Measurements from ENCODE around the gene UBAC1. TPM values are rescaled to one million over a fixed set of nuclear protein-coding genes. Genes with fewer than 3 reads are reported as not detected.

UBAC1 gene
- total and polyA plus RNA-seq, 4 donors = 16.2 to 115 (median 16.4) TPM

DNA sequence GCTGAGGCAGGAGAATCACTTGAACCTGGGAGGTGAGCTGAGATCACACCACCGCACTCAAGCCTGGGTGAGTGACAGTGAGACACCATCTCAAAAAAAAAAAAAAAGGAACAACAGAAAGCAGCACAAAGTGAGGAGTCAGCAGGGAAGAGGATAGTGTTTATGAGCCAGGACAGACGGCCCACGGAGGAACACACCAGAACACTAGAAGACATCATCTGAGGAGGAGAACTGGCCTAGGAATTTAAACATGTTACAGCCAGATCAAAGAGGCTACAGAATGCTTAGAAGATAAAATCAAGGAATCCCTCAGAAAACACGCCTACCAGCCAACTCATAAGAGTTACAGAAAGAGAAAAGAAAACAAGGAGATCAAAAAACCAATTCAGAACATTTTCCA lies 12.2 kb downstream of the UBAC1 start (continued):
- TF ChIP-seq SP1 (IDR thresholded peaks at IDR 0.05) = no peak

DNA sequence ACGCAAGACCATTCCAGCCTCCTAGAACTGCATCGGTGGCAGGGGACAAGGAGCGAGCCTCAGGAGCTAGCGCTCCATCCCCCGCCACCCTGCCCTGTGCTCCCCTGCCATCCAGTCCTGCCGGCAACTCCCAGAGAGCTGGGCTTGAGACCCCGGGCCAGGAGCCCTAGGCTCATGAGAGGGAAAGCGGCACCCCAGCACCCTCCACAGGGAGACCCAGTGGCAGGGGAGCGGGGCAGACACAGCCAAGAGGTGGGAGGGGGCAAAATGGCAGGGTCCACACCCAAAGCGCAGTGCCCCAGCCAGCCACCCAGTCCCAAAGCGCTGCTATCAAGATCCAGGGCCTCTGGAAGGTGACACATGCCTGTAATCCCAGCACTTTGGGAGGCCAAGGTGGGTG lies 12.7 kb downstream of the UBAC1 start:
- Histone ChIP-seq H3K4me1 (ENCODE audit: control insufficient read depth in 4 of 4, insufficient read depth in 4 of 4, low read length in 3 of 4) (peaks cover 0 to 5% (median 3%) of the 10 kb centered on the region in 4 donors), H3K27me3 (ENCODE audit: control insufficient read depth in 4 of 4, insufficient read depth in 4 of 4, low read length in 3 of 4) (no peaks in the 10 kb centered on the region), H3K9ac (ENCODE audit: low read depth in 1 of 2, low read length in 2 of 2) (no peak overlapping the region), H3K27ac (ENCODE audit: low read depth in 1 of 2, low read length in 2 of 2) (no peak overlapping the region), H3K4me3 (ENCODE audit: low read depth in 1 of 3, low read length in 3 of 3) (no peak overlapping the region), H3K9me3 (ENCODE audit: control insufficient read depth in 4 of 4, low read length in 3 of 4) (no peaks in the 10 kb centered on the region), H3K36me3 (ENCODE audit: control insufficient read depth in 4 of 4, insufficient read depth in 3 of 4, low read depth in 1 of 4, low read length in 3 of 4) (peaks cover 11 to 54% (median 36%) of the 10 kb centered on the region in 4 donors)
- DNase-seq (ENCODE audit: low spot score) = no peak
- WGBS = 93% methylated on average over 11 of the region's 11 CpGs
- TF ChIP-seq, protein P1, sequence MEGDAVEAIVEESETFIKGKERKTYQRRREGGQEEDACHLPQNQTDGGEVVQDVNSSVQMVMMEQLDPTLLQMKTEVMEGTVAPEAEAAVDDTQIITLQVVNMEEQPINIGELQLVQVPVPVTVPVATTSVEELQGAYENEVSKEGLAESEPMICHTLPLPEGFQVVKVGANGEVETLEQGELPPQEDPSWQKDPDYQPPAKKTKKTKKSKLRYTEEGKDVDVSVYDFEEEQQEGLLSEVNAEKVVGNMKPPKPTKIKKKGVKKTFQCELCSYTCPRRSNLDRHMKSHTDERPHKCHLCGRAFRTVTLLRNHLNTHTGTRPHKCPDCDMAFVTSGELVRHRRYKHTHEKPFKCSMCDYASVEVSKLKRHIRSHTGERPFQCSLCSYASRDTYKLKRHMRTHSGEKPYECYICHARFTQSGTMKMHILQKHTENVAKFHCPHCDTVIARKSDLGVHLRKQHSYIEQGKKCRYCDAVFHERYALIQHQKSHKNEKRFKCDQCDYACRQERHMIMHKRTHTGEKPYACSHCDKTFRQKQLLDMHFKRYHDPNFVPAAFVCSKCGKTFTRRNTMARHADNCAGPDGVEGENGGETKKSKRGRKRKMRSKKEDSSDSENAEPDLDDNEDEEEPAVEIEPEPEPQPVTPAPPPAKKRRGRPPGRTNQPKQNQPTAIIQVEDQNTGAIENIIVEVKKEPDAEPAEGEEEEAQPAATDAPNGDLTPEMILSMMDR (IDR thresholded peaks at IDR 0.05; ENCODE audit: low read depth, low read length, missing input control) = no peak
- TF ChIP-seq, protein P2, sequence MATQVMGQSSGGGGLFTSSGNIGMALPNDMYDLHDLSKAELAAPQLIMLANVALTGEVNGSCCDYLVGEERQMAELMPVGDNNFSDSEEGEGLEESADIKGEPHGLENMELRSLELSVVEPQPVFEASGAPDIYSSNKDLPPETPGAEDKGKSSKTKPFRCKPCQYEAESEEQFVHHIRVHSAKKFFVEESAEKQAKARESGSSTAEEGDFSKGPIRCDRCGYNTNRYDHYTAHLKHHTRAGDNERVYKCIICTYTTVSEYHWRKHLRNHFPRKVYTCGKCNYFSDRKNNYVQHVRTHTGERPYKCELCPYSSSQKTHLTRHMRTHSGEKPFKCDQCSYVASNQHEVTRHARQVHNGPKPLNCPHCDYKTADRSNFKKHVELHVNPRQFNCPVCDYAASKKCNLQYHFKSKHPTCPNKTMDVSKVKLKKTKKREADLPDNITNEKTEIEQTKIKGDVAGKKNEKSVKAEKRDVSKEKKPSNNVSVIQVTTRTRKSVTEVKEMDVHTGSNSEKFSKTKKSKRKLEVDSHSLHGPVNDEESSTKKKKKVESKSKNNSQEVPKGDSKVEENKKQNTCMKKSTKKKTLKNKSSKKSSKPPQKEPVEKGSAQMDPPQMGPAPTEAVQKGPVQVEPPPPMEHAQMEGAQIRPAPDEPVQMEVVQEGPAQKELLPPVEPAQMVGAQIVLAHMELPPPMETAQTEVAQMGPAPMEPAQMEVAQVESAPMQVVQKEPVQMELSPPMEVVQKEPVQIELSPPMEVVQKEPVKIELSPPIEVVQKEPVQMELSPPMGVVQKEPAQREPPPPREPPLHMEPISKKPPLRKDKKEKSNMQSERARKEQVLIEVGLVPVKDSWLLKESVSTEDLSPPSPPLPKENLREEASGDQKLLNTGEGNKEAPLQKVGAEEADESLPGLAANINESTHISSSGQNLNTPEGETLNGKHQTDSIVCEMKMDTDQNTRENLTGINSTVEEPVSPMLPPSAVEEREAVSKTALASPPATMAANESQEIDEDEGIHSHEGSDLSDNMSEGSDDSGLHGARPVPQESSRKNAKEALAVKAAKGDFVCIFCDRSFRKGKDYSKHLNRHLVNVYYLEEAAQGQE (IDR thresholded peaks at IDR 0.05) = no peak

DNA sequence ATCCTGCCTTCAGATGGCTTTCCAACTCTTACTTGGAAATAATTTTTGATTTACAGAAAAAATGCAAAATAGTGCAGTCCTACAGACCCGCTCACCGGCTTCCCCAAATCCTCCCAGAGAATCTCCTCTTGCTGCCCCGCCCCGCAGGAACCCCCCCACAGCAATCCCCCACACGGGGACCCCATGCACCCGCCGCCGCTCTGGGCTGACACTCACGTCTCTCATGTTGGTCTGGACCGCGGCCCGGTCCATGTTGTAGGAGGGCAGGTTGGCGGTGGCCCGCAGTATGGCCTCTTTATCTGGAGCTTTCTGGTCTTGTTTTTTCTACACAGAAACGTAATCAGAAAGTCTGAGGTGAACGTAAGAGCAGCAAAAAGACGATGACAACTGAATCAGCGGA lies 13.6 kb downstream of the UBAC1 start:
- peaks cover 12 to 52% (median 36%) of the 10 kb centered on the region in 4 donors for H3K36me3 ChIP-seq (ENCODE audit: control insufficient read depth in 4 of 4, insufficient read depth in 3 of 4, low read depth in 1 of 4, low read length in 3 of 4)
- DNase-seq (ENCODE audit: low spot score) = no peak
- no peaks in the 10 kb centered on the region for H3K9me3 ChIP-seq (ENCODE audit: control insufficient read depth in 4 of 4, low read length in 3 of 4)
- H3K4me3 ChIP-seq (ENCODE audit: low read depth in 1 of 3, low read length in 3 of 3) = no peak overlapping the region
- H3K27ac ChIP-seq (ENCODE audit: low read depth in 1 of 2, low read length in 2 of 2) = no peak overlapping the region
- no peak overlapping the region for H3K9ac ChIP-seq (ENCODE audit: low read depth in 1 of 2, low read length in 2 of 2)
- H3K27me3 ChIP-seq (ENCODE audit: control insufficient read depth in 4 of 4, insufficient read depth in 4 of 4, low read length in 3 of 4) = no peaks in the 10 kb centered on the region
- TF ChIP-seq, protein P3, sequence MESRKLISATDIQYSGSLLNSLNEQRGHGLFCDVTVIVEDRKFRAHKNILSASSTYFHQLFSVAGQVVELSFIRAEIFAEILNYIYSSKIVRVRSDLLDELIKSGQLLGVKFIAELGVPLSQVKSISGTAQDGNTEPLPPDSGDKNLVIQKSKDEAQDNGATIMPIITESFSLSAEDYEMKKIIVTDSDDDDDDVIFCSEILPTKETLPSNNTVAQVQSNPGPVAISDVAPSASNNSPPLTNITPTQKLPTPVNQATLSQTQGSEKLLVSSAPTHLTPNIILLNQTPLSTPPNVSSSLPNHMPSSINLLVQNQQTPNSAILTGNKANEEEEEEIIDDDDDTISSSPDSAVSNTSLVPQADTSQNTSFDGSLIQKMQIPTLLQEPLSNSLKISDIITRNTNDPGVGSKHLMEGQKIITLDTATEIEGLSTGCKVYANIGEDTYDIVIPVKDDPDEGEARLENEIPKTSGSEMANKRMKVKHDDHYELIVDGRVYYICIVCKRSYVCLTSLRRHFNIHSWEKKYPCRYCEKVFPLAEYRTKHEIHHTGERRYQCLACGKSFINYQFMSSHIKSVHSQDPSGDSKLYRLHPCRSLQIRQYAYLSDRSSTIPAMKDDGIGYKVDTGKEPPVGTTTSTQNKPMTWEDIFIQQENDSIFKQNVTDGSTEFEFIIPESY (IDR thresholded peaks at IDR 0.05) = no peak
- TF ChIP-seq, protein P4, sequence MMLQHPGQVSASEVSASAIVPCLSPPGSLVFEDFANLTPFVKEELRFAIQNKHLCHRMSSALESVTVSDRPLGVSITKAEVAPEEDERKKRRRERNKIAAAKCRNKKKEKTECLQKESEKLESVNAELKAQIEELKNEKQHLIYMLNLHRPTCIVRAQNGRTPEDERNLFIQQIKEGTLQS (IDR thresholded peaks at IDR 0.05) = no peak
- TF ChIP-seq HNF4A (conservative IDR thresholded peaks at IDR 0.05) (no peak), RXRA (IDR thresholded peaks at IDR 0.05) (no peak), TAF1 (conservative IDR thresholded peaks at IDR 0.05) (no peak), SP1 (IDR thresholded peaks at IDR 0.05) (no peak), RAD21 (IDR thresholded peaks at IDR 0.05) (no peak), HNF4G (IDR thresholded peaks at IDR 0.05) (no peak), JUND (IDR thresholded peaks at IDR 0.05) (no peak), GABPA (IDR thresholded peaks at IDR 0.05 in 1 of 2, conservative IDR thresholded peaks at IDR 0.05 in 1 of 2) (no peak), EGR1 (IDR thresholded peaks at IDR 0.05; ENCODE audit: low read depth in 2 of 2) (no peak), NR2F2 (IDR thresholded peaks at IDR 0.05) (no peak), FOXA2 (IDR thresholded peaks at IDR 0.05) (no peak)
- TF ChIP-seq, protein P2 (IDR thresholded peaks at IDR 0.05) = no peak
- TF ChIP-seq, protein P1 (IDR thresholded peaks at IDR 0.05; ENCODE audit: low read depth, low read length, missing input control) = no peak
- TF ChIP-seq, protein P5, sequence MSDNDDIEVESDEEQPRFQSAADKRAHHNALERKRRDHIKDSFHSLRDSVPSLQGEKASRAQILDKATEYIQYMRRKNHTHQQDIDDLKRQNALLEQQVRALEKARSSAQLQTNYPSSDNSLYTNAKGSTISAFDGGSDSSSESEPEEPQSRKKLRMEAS (IDR thresholded peaks at IDR 0.05) = no peak
- H3K4me1 ChIP-seq (ENCODE audit: control insufficient read depth in 4 of 4, insufficient read depth in 4 of 4, low read length in 3 of 4) = peaks cover 0 to 1% (median under 1%) of the 10 kb centered on the region in 4 donors
- WGBS = 95% methylated on average over 18 of the region's 18 CpGs

All from liver (tissue), 9 donors.